ENCODE results near the gene VOPP1.

The VOPP1 gene

DNA sequence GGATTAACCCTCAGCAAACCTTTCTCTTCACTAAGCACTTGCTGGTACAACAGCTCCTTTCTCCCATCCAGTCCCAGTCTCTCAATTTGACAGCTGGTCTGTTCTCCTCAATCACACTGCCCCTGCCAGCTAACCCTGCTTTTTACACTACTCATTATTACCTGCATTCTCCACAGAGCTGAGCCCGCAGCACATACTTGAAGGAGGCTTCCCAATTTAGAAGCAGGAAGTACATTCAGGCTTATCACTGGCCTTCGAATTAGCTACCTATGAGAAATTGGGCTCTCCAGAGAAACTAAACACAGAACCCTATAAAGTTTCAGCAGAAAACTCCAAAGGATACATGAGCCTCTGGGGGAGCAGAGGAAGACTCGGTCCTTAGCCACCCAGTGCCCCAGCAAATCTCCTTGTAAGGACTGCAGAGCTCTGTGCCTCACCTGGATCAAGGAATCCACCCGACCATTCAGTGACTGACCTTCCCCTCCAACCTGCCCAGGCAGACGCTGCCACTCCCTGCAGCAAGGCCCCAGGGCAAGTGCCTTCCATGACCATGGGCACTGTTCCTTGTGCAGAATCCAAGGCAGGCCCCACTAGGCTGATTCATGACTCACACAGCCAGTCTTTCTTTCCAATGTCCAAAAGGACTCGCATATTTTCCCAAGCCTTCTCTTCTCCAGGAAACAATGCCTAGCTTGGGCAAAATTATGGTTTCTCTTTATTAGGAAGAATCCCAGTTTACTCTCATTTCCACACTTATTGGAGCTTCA lies 68.0 kb downstream of the VOPP1 start:
- Histone ChIP-seq H3K9ac (no peak overlapping the region), H3K79me2 (ENCODE audit: insufficient read depth, low read depth) (peaks cover 79% of the 10 kb centered on the region), H3K27me3 (ENCODE audit: insufficient read depth, low read depth) (no peaks in the 10 kb centered on the region), H4K20me1 (ENCODE audit: insufficient read depth) (no peaks in the 10 kb centered on the region; the same call in none of the 2 replicates), H3K36me3 (ENCODE audit: insufficient read depth) (no peaks in the 10 kb centered on the region), H3K4me1 (ENCODE audit: low read depth, poor library complexity, severe bottlenecking) (peaks cover 88% of the 10 kb centered on the region), H3K4me2 (no peak overlapping the region), H3K27ac (no peak overlapping the region), H3K4me3 (IDR thresholded peaks at IDR 0.05; ENCODE audit: insufficient read depth, low read depth, low read length) (no peak overlapping the region), H2AFZ (ENCODE audit: low read depth) (no peak overlapping the region)
- TF ChIP-seq, protein P1, sequence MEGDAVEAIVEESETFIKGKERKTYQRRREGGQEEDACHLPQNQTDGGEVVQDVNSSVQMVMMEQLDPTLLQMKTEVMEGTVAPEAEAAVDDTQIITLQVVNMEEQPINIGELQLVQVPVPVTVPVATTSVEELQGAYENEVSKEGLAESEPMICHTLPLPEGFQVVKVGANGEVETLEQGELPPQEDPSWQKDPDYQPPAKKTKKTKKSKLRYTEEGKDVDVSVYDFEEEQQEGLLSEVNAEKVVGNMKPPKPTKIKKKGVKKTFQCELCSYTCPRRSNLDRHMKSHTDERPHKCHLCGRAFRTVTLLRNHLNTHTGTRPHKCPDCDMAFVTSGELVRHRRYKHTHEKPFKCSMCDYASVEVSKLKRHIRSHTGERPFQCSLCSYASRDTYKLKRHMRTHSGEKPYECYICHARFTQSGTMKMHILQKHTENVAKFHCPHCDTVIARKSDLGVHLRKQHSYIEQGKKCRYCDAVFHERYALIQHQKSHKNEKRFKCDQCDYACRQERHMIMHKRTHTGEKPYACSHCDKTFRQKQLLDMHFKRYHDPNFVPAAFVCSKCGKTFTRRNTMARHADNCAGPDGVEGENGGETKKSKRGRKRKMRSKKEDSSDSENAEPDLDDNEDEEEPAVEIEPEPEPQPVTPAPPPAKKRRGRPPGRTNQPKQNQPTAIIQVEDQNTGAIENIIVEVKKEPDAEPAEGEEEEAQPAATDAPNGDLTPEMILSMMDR (conservative IDR thresholded peaks at IDR 0.05; ENCODE audit: low read depth, low read length), result no peak

DNA sequence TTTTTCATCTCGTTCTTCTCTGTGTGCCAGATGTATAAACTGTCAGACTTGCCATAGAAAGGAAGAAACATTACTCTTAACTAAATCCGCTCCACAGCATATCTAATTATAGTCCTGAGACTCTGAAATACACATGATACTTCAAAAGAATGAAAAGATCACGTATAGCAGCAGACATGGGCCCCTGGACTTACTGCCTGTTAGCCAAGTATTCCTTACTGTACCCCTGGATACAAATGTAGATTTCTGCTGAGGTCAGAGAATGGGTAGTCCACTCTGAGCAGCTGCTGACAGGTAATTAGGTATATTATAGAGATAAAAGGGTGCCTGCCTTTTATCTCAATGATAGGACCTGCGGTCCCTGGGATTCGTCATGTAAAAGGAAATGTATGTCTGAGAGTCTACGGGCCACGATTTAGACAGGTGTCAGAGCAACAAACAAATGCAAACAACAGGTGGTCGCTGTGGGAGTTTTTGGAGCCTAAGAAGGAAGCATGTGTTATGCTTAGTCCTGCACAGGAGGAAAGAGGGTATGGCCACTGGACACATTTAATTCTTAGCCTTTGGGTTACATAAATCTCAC lies 69.4 kb downstream of the VOPP1 start:
- Histone ChIP-seq H2AFZ (ENCODE audit: low read depth) (no peak overlapping the region), H3K4me2 (no peak overlapping the region), H3K4me1 (ENCODE audit: low read depth, poor library complexity, severe bottlenecking) (peaks cover 75% of the 10 kb centered on the region), H4K20me1 (ENCODE audit: insufficient read depth) (no peaks in the 10 kb centered on the region; the same call in none of the 2 replicates), H3K27ac (no peak overlapping the region; the same call in 1 of the 2 replicates), H3K36me3 (ENCODE audit: insufficient read depth) (no peaks in the 10 kb centered on the region), H3K4me3 (IDR thresholded peaks at IDR 0.05; ENCODE audit: insufficient read depth, low read depth, low read length) (no peak overlapping the region), H3K27me3 (ENCODE audit: insufficient read depth, low read depth) (no peaks in the 10 kb centered on the region), H3K79me2 (ENCODE audit: insufficient read depth, low read depth) (peaks cover 82% of the 10 kb centered on the region), H3K9ac (no peak overlapping the region)
- TF ChIP-seq, protein P1 (conservative IDR thresholded peaks at IDR 0.05; ENCODE audit: low read depth, low read length), result no peak

DNA sequence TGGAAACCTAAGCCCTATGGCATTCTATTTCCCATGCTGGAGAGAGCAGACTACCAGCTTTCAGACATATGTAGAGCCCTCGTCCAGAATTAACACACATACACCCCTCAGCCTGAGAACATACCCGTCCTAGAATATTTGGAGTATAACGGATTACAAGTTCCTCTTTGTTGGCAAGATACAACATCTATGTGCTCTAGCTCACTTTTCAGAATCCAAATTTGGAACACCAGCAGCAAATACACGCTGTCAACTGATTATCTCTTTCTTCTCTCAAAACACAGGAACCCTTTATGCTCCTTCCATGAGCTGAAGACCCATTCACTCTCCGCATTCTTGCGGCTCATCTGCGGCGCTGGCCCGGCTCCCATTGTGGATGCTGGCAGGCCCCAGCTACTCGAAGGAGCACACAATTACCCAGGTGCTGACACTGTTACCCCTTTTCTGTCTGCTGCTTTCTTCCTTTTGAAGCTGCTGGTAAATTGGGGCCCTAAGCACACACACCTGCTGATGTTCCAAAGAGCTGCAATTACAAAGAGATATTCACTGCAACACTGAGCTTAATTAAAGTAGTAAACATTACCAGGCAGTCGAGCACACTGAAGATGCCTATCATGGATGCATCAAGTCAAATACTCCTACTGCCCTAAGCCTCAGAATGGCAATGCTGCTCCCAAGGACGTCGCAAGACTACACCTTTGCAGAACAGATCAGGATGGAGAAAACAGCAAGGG lies 70.0 kb downstream of the VOPP1 start:
- H3K36me3 ChIP-seq (ENCODE audit: insufficient read depth), result no peaks in the 10 kb centered on the region
- no peak overlapping the region for H3K4me3 ChIP-seq (IDR thresholded peaks at IDR 0.05; ENCODE audit: insufficient read depth, low read depth, low read length)
- TF ChIP-seq, protein P1 (conservative IDR thresholded peaks at IDR 0.05; ENCODE audit: low read depth, low read length), result no peak
- peaks cover 76% of the 10 kb centered on the region for H3K79me2 ChIP-seq (ENCODE audit: insufficient read depth, low read depth)
- no peak overlapping the region for H3K4me2 ChIP-seq
- H3K27ac ChIP-seq, result no peak overlapping the region
- H2AFZ ChIP-seq (ENCODE audit: low read depth), result no peak overlapping the region
- no peak overlapping the region for H3K9ac ChIP-seq
- H4K20me1 ChIP-seq (ENCODE audit: insufficient read depth), result no peaks in the 10 kb centered on the region; the same call in none of the 2 replicates
- no peaks in the 10 kb centered on the region for H3K27me3 ChIP-seq (ENCODE audit: insufficient read depth, low read depth)
- peaks cover 69% of the 10 kb centered on the region for H3K4me1 ChIP-seq (ENCODE audit: low read depth, poor library complexity, severe bottlenecking)

DNA sequence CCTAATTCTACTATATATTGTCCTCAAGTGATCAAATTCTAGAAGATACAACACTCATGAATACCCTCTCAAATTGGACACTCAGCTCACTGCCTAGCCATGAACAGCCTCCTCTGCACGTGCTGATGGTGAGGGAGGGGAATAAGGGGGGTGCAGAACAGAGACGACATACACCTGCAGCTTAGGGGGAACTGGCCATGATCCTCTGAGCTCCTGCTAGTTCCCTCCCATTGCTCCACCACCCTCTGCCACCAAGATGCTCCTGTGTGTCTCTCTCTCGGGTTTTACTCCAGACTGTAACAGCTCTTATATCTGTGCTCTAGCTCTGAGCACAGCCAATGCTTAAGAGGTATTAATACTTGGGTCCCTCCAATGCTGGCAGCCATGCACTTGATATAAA lies 70.7 kb downstream of the VOPP1 start:
- H3K36me3 ChIP-seq (ENCODE audit: insufficient read depth), result no peaks in the 10 kb centered on the region
- H3K4me2 ChIP-seq, result no peak overlapping the region
- no peaks in the 10 kb centered on the region for H3K27me3 ChIP-seq (ENCODE audit: insufficient read depth, low read depth)
- no peak overlapping the region for H3K4me3 ChIP-seq (IDR thresholded peaks at IDR 0.05; ENCODE audit: insufficient read depth, low read depth, low read length)
- H3K9ac ChIP-seq, result no peak overlapping the region
- peaks cover 69% of the 10 kb centered on the region for H3K79me2 ChIP-seq (ENCODE audit: insufficient read depth, low read depth)
- TF ChIP-seq, protein P1 (conservative IDR thresholded peaks at IDR 0.05; ENCODE audit: low read depth, low read length), result no peak
- H3K27ac ChIP-seq, result no peak overlapping the region
- no peaks in the 10 kb centered on the region; the same call in none of the 2 replicates for H4K20me1 ChIP-seq (ENCODE audit: insufficient read depth)
- no peak overlapping the region for H2AFZ ChIP-seq (ENCODE audit: low read depth)
- H3K4me1 ChIP-seq (ENCODE audit: low read depth, poor library complexity, severe bottlenecking), result peaks cover 62% of the 10 kb centered on the region
